Ascending aorta (tissue), 2 donors: Measurements from ENCODE around the gene UNK. TPM values are rescaled to one million over a fixed set of nuclear protein-coding genes. Genes with fewer than 3 reads are reported as not detected.

ENCODE experiments used
- DNase-seq, 2 donors: peaks; one replicate each; pipeline ENCODE4 v3.0.0-alpha.2; 2019; ENCODE audit warnings: low spot score in 2 of 2
- H3K27ac ChIP-seq, 2 donors: fragments of 200-600 bp; sonication (generic); one replicate each; pipeline ENCODE4 v1.5.1; 2016 to 2017; ENCODE audit warnings: mild to moderate bottlenecking in 1 of 2
- H3K27me3 ChIP-seq: fragments of 200-600 bp; sonication (generic); one replicate; pipeline ENCODE4 v1.5.1; 2017
- H3K36me3 ChIP-seq, 2 donors: fragments of 200-600 bp; sonication (generic); one replicate each; pipeline ENCODE4 v1.5.1; 2016
- H3K4me1 ChIP-seq, 2 donors: fragments of 200-600 bp; sonication (generic); one replicate each; pipeline ENCODE4 v1.5.1; 2016 to 2017; ENCODE audit warnings: mild to moderate bottlenecking in 1 of 2
- H3K4me3 ChIP-seq, 2 donors: fragments of 200-600 bp; sonication (generic); one replicate each; pipeline ENCODE4 v1.5.1; 2016 to 2017; ENCODE audit warnings: mild to moderate bottlenecking in 1 of 2
- H3K9me3 ChIP-seq, 2 donors: fragments of 200-600 bp; sonication (generic); one replicate each; pipeline ENCODE4 v1.5.1; 2016
- CTCF ChIP-seq, 3 experiments: fragments of 200-600 bp in 2 of 3; fragments of 450-650 bp in 1 of 3; sonication (generic) in 2 of 3; IDR thresholded peaks; one replicate each; pipeline ENCODE4 v1.5.1; 2016 to 2019; ENCODE audit warnings: antibody characterized with exemption in 3 of 3, mild to moderate bottlenecking in 1 of 3, moderate library complexity in 1 of 3
- intact Hi-C: fragments of 100-400 bp; cut with DNase I; formaldehyde crosslinking; loops from one replicate; pipeline ENCODE4 v1.15.1; 2023
- total RNA-seq: library from RNA; depleted of rRNA; stranded (reverse); fragments of >200 nt; gene quantifications from one replicate; pipeline ENCODE4 v1.1.0, GENCODE V29; 2016

Gene UNK
- total RNA-seq, 1 donor from 2014 or later: 73.9 TPM

- H3K27me3 ChIP-seq: no peaks in the 10 kb centered on the region
- H3K4me3 ChIP-seq: no peak overlapping the region
- no peak for DNase-seq
- TF ChIP-seq CTCF (IDR thresholded peaks at IDR 0.05): no peak
- H3K9me3 ChIP-seq: no peaks in the 10 kb centered on the region
- H3K4me1 ChIP-seq: peaks cover 0 to 3% of the 10 kb centered on the region in 2 donors
- no peak overlapping the region for H3K27ac ChIP-seq
- intact Hi-C loops: no loop called here
- H3K36me3 ChIP-seq: peaks cover 62 to 75% of the 10 kb centered on the region in 2 donors
These were observed 27.7 kb downstream of the UNK start for GRCh38 chr17:75812096-75813013.

GRCh38 chr17:75813081-75814020 is 28.7 kb downstream of the UNK start:
- no peak for DNase-seq
- Histone ChIP-seq H3K36me3 (peaks cover 70 to 85% of the 10 kb centered on the region in 2 donors), H3K4me1 (peaks cover 0 to 3% of the 10 kb centered on the region in 2 donors), H3K4me3 (no peak overlapping the region), H3K27me3 (no peaks in the 10 kb centered on the region), H3K27ac (no peak overlapping the region), H3K9me3 (no peaks in the 10 kb centered on the region)
- no peak for TF ChIP-seq CTCF (IDR thresholded peaks at IDR 0.05)
- intact Hi-C loops: no loop called here

- Histone ChIP-seq H3K36me3 (peaks cover 76 to 91% of the 10 kb centered on the region in 2 donors), H3K9me3 (no peaks in the 10 kb centered on the region), H3K27ac (no peak overlapping the region), H3K4me1 (no peaks in the 10 kb centered on the region), H3K4me3 (no peak overlapping the region), H3K27me3 (no peaks in the 10 kb centered on the region)
- intact Hi-C loops: no loop called here
- no peak for TF ChIP-seq CTCF (IDR thresholded peaks at IDR 0.05)
- DNase-seq: no peak
These were observed 29.4 kb downstream of the UNK start for GRCh38 chr17:75814021-75814395.

- Histone ChIP-seq H3K36me3 (peaks cover 80 to 97% of the 10 kb centered on the region in 2 donors), H3K27me3 (no peaks in the 10 kb centered on the region), H3K4me1 (no peaks in the 10 kb centered on the region), H3K4me3 (no peak overlapping the region), H3K9me3 (no peaks in the 10 kb centered on the region), H3K27ac (no peak overlapping the region)
- no peak for DNase-seq
- intact Hi-C loops: no loop called here
- no peak for TF ChIP-seq CTCF (IDR thresholded peaks at IDR 0.05)
These were observed 30.3 kb downstream of the UNK start for GRCh38 chr17:75814900-75815373.

- H3K4me1 ChIP-seq: no peaks in the 10 kb centered on the region
- H3K27ac ChIP-seq: no peak overlapping the region
- DNase-seq: no peak
- H3K36me3 ChIP-seq: peaks cover 81 to 97% of the 10 kb centered on the region in 2 donors
- no peaks in the 10 kb centered on the region for H3K9me3 ChIP-seq
- intact Hi-C loops: no loop called here
- no peaks in the 10 kb centered on the region for H3K27me3 ChIP-seq
- no peak overlapping the region for H3K4me3 ChIP-seq
- TF ChIP-seq CTCF (IDR thresholded peaks at IDR 0.05): no peak
These were observed 30.8 kb downstream of the UNK start for GRCh38 chr17:75815399-75815798.
